ENCODE results near the gene NEB. TPM values are rescaled to one million over a fixed set of nuclear protein-coding genes. Genes with fewer than 3 reads are reported as not detected.

Gene NEB
- total RNA-seq, 1 experiment from 2014 or later = 0.33 TPM

DNA sequence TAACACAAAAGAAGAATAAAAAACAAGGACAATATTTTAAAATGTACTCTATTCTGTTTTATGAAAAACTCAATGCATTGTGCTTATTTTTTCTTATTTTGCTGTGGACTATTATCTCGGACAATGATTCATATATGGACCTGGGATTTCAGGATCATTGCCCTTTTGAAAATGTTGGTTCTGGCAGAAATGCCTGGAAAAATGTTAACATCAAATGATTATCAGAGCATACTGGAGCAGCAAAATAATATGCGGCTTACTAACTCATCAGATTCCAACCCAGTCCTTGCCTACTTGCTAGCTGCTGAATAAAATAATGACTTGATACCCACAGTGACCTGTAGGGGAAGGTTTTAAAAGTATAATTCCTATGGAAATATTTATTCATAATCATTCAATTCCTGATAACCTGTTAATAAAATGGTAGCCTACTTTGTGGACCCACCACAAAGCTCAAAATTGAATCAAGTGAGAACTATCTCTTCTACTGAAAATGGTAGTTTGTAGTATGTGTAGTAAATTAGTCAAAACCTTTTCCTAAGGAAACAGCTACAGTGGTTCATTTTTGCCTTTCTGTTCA lies 117.4 kb downstream of the NEB start:
- intact Hi-C loops (cut with micrococcal nuclease) = no loop called here
- H3K27ac Mint-ChIP-seq (ENCODE audit: low read depth, unreplicated experiment) = no peak overlapping the region
- no peak for DNase-seq (ENCODE audit: unreplicated experiment)
- H3K9me3 Mint-ChIP-seq (ENCODE audit: unreplicated experiment) = no peaks in the 10 kb centered on the region
- H3K4me1 Mint-ChIP-seq (ENCODE audit: insufficient read depth, unreplicated experiment) = no peaks in the 10 kb centered on the region
- ChIA-PET POLR2A (no interaction called here), CTCF (interaction anchor here (0.6 to 1.3 kb wide), 4 partner anchors 9 to 552 kb away, joined by 3 to 4 read pairs (median 3); no protein-coding TSS in a partner anchor)
- TF ChIP-seq, protein P1, sequence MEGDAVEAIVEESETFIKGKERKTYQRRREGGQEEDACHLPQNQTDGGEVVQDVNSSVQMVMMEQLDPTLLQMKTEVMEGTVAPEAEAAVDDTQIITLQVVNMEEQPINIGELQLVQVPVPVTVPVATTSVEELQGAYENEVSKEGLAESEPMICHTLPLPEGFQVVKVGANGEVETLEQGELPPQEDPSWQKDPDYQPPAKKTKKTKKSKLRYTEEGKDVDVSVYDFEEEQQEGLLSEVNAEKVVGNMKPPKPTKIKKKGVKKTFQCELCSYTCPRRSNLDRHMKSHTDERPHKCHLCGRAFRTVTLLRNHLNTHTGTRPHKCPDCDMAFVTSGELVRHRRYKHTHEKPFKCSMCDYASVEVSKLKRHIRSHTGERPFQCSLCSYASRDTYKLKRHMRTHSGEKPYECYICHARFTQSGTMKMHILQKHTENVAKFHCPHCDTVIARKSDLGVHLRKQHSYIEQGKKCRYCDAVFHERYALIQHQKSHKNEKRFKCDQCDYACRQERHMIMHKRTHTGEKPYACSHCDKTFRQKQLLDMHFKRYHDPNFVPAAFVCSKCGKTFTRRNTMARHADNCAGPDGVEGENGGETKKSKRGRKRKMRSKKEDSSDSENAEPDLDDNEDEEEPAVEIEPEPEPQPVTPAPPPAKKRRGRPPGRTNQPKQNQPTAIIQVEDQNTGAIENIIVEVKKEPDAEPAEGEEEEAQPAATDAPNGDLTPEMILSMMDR (IDR thresholded peaks at IDR 0.05; ENCODE audit: unreplicated experiment) = no peak
- no peak overlapping the region for H3K4me3 Mint-ChIP-seq (ENCODE audit: unreplicated experiment)
- H3K36me3 Mint-ChIP-seq (ENCODE audit: insufficient read depth, unreplicated experiment) = no peaks in the 10 kb centered on the region
- H3K27me3 Mint-ChIP-seq (ENCODE audit: insufficient read depth, unreplicated experiment) = no peaks in the 10 kb centered on the region
- no TSS peak for BruUV-seq (replicated peaks)

DNA sequence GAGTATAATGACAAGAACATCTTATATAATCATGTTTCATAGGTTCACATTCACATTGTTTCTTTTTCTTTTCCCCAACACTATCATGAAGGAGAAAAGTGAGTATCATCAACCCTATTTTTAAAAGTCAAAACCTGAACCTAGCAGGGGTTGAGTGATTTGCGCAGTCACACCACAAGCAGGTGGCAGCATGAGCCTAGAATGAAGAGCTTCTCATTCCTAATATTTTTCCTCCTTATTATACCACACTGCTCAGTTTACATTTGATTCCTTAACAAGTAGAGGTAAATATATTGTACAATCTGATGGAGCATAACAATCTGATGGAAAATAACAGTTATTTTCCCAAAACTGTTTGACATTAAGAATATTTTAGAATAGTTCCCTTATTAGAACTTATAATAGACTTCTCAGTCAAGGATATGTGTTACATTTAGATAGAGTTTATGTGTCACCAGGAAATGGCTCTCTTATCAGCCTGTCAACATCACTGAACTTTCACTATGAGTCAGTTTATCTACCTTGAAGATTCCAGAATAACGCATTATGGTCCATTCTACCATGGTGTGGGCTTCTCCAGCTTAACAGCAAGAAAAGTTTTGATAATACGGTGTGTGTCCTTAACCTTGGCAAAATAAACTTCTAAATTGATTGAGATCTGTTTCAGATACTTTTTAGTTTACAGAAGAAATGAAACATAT lies 119.5 kb downstream of the NEB start:
- CTCF ChIA-PET = interaction anchor here (0.7 to 1.5 kb wide), 2 partner anchors 108 to 410 kb away, joined by 3 to 5 read pairs; no protein-coding TSS in a partner anchor
- Mint-ChIP-seq H3K4me1 (ENCODE audit: insufficient read depth, unreplicated experiment) (no peaks in the 10 kb centered on the region), H3K36me3 (ENCODE audit: insufficient read depth, unreplicated experiment) (no peaks in the 10 kb centered on the region), H3K27ac (ENCODE audit: low read depth, unreplicated experiment) (no peak overlapping the region), H3K4me3 (ENCODE audit: unreplicated experiment) (no peak overlapping the region), H3K27me3 (ENCODE audit: insufficient read depth, unreplicated experiment) (no peaks in the 10 kb centered on the region), H3K9me3 (ENCODE audit: unreplicated experiment) (no peaks in the 10 kb centered on the region)
- no peak for DNase-seq (ENCODE audit: unreplicated experiment)
- no TSS peak for BruUV-seq (replicated peaks)
- intact Hi-C loops (cut with micrococcal nuclease) = no loop called here
- TF ChIP-seq, protein P1 (IDR thresholded peaks at IDR 0.05; ENCODE audit: unreplicated experiment) = no peak
- POLR2A ChIA-PET = interaction anchor here (0.6 kb wide), 1 partner anchor 162 kb away, joined by 4 read pairs; no protein-coding TSS in a partner anchor

DNA sequence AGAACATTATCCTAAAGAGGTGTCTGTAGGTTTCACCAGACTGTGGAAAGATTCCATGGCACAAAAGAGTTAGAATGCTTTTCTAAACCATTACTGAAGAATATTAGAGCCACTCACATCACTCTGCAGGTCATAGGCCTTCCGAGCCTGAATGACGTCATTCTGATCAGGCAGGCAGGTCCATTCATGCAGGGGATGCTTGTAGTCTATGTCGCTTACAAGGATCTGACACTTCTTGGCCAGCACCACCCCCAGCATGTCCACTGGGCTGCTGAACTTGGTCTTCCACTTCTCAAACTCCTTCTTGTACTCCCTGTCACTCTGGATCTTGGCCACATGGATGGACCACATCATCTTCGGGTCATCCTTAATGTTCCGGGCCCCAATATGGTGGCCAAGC lies 120.1 kb downstream of the NEB start:
- CTCF ChIA-PET = interaction anchor here (0.7 to 1.5 kb wide), 2 partner anchors 108 to 411 kb away, joined by 3 to 5 read pairs; no protein-coding TSS in a partner anchor
- H3K27me3 Mint-ChIP-seq (ENCODE audit: insufficient read depth, unreplicated experiment) = no peaks in the 10 kb centered on the region
- DNase-seq (ENCODE audit: unreplicated experiment) = no peak

DNA sequence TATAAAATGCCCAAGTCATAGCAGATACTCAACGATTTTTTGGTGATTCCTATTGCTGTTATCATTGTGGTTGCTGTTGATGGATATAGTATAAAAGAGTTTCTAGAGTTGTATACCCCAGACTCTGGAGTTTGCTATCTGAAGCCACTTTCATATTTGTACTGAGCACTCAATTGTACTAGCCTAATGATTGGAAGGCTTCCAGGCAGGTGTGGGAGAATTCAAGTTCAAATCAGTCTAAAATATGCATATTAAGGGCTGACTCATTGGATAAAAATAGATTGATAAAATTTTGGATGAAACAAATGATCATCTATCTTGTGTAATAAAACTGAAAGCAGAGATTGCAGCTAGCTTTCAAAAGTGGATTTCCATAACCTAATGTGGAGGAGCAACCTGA lies 122.9 kb downstream of the NEB start:
- ChIA-PET POLR2A (interaction anchor here (0.6 kb wide), 1 partner anchor 92 kb away, joined by 3 read pairs; no protein-coding TSS in a partner anchor), CTCF (no interaction called here)
- Mint-ChIP-seq H3K4me1 (ENCODE audit: insufficient read depth, unreplicated experiment) (no peaks in the 10 kb centered on the region), H3K4me3 (ENCODE audit: unreplicated experiment) (no peak overlapping the region), H3K9me3 (ENCODE audit: unreplicated experiment) (no peaks in the 10 kb centered on the region), H3K36me3 (ENCODE audit: insufficient read depth, unreplicated experiment) (no peaks in the 10 kb centered on the region), H3K27ac (ENCODE audit: low read depth, unreplicated experiment) (no peak overlapping the region), H3K27me3 (ENCODE audit: insufficient read depth, unreplicated experiment) (no peaks in the 10 kb centered on the region)
- intact Hi-C loops (cut with micrococcal nuclease) = no loop called here
- TF ChIP-seq, protein P1 (IDR thresholded peaks at IDR 0.05; ENCODE audit: unreplicated experiment) = no peak
- no TSS peak for BruUV-seq (replicated peaks)
- DNase-seq (ENCODE audit: unreplicated experiment) = no peak

More for the DNA sequence above, 120.1 kb downstream of the NEB start:
- Mint-ChIP-seq H3K36me3 (ENCODE audit: insufficient read depth, unreplicated experiment) (no peaks in the 10 kb centered on the region), H3K9me3 (ENCODE audit: unreplicated experiment) (no peaks in the 10 kb centered on the region), H3K4me1 (ENCODE audit: insufficient read depth, unreplicated experiment) (no peaks in the 10 kb centered on the region), H3K27ac (ENCODE audit: low read depth, unreplicated experiment) (no peak overlapping the region), H3K4me3 (ENCODE audit: unreplicated experiment) (no peak overlapping the region)
- intact Hi-C loops (cut with micrococcal nuclease) = no loop called here
- POLR2A ChIA-PET = interaction anchor here (0.6 kb wide), 1 partner anchor 163 kb away, joined by 4 read pairs; no protein-coding TSS in a partner anchor
- no TSS peak for BruUV-seq (replicated peaks)
- TF ChIP-seq, protein P1 (IDR thresholded peaks at IDR 0.05; ENCODE audit: unreplicated experiment) = no peak
